Lower leg skin (tissue), 3 donors: ENCODE results near the gene GABRG3.

Experiments used
- POLR2A ChIP-seq, 2 donors: fragments of 450-650 bp; IDR thresholded peaks; one replicate each; pipeline ENCODE4 v1.6.1; 2016 to 2017; ENCODE audit warnings: antibody characterized with exemption in 2 of 2, mild to moderate bottlenecking in 1 of 2, moderate library complexity in 1 of 2
- TF ChIP-seq, protein P1 (sequence below), 3 donors: fragments of 450-650 bp; IDR thresholded peaks; one replicate each; pipeline ENCODE4 v1.5.1; 2016; ENCODE audit warnings: antibody characterized with exemption in 3 of 3, mild to moderate bottlenecking in 3 of 3, moderate library complexity in 2 of 3

- TF ChIP-seq POLR2A (IDR thresholded peaks at IDR 0.05) = no peak
- TF ChIP-seq, protein P1, sequence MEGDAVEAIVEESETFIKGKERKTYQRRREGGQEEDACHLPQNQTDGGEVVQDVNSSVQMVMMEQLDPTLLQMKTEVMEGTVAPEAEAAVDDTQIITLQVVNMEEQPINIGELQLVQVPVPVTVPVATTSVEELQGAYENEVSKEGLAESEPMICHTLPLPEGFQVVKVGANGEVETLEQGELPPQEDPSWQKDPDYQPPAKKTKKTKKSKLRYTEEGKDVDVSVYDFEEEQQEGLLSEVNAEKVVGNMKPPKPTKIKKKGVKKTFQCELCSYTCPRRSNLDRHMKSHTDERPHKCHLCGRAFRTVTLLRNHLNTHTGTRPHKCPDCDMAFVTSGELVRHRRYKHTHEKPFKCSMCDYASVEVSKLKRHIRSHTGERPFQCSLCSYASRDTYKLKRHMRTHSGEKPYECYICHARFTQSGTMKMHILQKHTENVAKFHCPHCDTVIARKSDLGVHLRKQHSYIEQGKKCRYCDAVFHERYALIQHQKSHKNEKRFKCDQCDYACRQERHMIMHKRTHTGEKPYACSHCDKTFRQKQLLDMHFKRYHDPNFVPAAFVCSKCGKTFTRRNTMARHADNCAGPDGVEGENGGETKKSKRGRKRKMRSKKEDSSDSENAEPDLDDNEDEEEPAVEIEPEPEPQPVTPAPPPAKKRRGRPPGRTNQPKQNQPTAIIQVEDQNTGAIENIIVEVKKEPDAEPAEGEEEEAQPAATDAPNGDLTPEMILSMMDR (IDR thresholded peaks at IDR 0.05) = no peak
Measured at GRCh38 chr15:27235681-27236080, 264.7 kb downstream of the GABRG3 start.
